Measurements from ENCODE around the gene PROSER2.

Gene PROSER2

DNA sequence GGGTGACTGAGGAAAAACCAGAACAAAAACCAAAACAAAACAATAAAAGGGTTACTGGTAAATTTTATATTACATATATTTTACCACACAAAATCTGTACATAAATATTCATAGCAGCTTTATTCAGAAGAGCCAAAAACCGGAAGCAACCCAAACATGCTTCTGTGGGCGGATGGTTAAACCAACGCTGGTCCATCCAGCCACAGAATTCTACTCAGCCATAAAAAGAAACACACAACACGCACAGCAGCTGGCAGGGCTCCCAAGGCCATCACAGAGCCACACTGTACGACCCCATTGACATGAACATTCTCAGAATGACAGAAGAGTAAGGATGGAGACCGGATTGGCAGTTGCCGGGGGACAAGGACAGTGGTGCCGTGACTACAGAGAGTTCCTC is 83.6 kb downstream of the PROSER2 start:
- no peak for DNase-seq (ENCODE audit: low read depth in 2 of 2)

DNA sequence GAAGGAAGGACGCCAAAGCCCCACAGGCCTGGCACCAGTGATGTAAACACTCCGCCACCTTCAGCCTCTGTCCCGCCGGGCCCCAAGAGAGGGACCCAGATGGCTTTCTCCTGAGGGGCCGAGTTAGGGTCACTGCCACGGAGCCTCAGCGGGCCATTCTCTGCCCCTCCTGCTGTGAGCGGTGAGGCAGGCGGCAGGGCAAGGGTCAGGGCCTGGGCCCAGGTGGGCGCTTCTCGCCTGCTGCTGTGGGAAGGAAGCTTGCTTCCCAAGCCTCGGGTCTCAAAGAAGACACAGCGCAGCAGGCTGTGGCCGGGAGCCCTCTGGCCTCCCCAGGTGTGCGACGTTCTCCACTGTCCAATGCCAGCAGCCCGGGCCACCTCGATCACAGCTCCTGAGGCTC is 84.8 kb downstream of the PROSER2 start:
- DNase-seq (ENCODE audit: low read depth in 2 of 2), result no peak

DNA sequence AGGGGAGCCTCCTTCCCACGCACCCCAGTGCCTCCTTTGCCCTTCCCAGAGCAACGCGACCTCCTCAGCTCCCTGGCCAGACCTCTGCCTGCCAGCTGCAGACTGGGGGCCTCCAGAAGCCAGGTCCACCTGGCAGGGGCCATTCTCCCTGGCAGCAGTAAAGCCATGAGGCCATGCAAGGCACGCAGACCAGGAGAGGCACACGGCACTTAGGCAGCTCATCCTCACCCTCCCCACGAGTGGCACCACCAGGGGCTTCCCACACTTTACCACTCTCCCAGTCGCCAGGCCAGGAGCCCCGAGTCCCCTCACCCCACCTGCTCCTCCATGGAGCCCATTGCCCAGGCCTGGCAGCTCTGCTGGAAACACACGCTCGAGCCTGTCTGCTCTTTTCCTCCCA is 85.4 kb downstream of the PROSER2 start:
- no peak for DNase-seq (ENCODE audit: low read depth in 2 of 2)

DNA sequence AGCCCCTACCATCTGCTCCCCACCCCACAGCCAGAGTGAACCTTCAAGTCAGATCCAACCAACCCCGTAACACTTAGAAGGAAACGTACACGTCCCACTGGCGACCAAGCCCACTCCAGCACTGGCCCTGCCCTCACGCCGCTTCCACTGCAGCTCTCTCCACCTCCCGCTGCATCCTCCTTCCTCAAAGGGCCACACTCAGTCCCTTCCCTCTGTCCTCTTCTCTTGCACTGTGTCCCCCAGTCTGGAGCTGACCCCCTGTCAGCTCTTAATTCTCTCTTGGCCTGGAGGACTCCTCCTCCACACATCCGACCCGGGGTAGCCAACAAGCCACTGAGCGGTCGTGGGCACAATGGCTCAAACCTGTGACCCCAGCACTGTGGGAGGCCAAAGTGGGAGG is 85.8 kb downstream of the PROSER2 start:
- DNase-seq (ENCODE audit: low read depth in 2 of 2), result no peak

DNA sequence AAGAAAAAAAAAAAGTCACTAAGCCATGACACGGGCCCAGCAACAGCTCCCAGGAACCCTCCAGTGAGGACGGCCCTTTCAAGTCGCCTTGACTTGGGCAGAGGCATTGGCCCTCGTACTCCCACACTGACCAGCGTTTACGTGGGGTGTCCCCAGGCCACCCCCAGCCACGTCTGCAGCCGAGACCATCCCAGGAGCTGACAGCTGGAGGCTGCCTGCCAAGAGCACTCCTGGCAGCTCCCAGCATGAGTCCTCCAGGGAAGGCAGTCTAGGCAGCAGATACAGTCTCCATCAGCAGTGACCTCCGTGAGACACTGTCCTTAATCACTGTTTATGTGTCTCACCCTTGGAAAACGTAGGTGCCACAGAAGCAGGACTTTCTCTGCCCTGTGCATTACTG is 86.5 kb downstream of the PROSER2 start:
- no peak for DNase-seq (ENCODE audit: low read depth in 2 of 2)

DNA sequence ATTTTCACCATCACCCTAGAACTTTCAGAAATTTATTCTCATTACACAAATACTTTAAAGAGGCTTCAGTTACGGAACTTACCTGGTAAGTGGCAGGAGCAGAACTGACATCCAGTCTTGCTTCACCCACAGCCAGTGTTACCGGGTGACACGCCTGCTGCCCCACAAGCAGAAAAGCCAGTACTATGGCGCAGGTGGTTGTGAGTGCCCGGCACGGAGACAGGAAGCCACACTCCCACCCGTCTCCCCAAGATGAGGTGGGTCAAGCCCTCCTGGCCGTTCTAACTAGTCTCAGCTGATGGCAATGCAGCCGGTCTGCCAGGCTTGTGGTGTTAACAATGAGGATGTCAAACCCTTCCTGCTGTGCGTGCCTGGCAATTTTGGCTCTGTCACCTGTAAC is 86.9 kb downstream of the PROSER2 start:
- DNase-seq (ENCODE audit: low read depth in 2 of 2), result no peak

DNA sequence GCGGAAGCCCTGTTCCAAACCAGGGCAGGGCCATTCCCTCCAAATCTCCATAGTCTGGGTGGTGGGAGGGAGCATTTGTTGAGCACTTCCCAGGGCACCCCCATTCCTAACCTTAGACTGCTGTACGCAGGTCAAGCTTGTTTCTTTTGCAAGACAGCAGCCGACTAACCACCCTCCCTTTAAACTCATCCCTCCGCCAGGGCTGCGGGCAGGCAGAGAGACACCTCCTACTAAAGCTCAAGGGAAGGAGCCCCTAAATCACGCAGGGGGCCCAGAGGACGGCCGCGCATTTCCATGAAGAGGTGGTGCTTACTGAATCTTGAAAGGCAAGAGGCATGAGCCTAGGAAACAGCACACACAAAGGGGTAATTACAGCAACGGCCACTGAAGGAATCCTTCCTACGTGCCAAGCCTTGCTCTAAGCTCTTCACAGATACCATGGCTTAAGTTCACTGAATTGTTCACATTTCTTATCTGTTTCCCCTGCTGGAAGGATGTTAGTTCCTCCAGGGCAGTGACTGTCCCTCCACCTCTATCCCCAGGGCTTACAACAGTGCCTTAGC is 90.0 kb downstream of the PROSER2 start:
- DNase-seq (ENCODE audit: low read depth in 2 of 2), result no peak

DNA sequence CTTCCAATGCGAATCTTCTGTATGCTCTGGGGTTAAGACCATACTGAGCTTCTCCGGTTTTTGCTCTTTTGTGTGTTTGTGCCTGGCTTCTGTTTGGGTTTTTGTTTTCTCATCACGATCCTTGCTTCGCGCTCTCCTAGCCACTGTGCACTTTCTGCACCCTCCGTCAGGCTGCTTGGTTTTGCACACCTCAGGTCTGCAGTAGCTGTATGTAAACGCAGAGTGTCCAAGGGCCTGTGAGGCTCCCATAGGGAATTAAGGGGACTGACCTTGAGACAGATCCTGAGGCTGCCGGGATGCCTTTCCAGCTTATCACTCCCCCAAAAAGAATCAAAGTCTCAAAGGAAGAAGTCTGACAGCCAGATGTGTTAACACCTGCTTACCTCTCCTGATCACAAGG is 95.2 kb downstream of the PROSER2 start:
- no peak for DNase-seq (ENCODE audit: low read depth in 2 of 2)

DNA sequence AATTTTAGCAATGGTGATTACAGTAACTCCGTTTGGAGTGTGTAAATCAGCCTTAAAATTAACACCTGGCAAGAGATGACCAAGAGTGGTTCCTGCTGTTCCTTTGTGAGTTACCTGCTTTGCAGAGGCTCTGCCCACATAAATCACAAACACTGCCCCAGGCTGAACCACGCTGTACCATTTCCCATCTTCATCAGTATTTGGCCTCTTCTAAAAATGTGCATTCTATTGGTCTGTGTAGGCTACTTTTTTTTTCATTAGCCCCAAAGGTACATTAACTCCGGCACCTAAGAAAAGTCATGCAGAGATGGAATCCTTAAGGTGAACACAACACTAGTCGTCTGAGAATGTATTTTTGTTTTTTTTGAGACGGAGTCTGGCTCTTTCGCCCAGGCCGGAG is 96.1 kb downstream of the PROSER2 start:
- DNase-seq (ENCODE audit: low read depth in 2 of 2), result no peak
